COLO829 (cell line): ENCODE results near the gene SLC38A4.
"Not testable (repeated sequence)": the region's sequence is repeated elsewhere in the genome, so short reads cannot be mapped to it uniquely, and the experiment has no call there.

ENCODE experiments used
- DNase-seq: peaks from one replicate; pipeline ENCODE4 v3.0.0; 2012; ENCODE audit warnings: low spot score

The SLC38A4 gene

GRCh38 chr12:46825591-46826414, at the start of gene SLC38A4:
TSS of gene SLC38A4 (minus strand) at chr12:46825997. CDS start at chr12:46793071, 32,926 bp downstream.
- DNase-seq = no peak

GRCh38 chr12:46875095-46875494, 49.3 kb upstream of the SLC38A4 start:
- DNase-seq = no peak

DNA sequence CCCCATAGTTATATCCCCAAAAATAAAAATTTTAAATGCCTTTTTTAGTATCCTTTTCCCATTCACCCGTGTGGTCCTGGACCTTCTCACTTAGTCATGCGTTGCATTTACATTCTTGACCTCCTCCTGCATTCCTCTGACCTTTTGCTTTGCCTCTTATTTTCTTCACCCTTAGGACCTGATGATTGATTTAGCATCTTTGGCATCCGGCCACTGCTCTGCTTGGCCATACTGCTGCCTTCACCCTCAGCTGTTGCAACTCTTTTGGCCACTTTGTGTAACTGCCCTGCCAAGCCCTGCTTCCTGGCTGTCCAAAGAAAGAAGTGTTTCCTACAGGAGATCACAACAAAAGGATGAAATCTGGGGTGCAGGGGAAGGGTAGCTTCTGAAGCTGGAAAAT, 48.8 kb upstream of the SLC38A4 start:
- DNase-seq = no peak

- DNase-seq = no peak
These were observed 46.3 kb upstream of the SLC38A4 start for GRCh38 chr12:46872135-46872534.

DNA sequence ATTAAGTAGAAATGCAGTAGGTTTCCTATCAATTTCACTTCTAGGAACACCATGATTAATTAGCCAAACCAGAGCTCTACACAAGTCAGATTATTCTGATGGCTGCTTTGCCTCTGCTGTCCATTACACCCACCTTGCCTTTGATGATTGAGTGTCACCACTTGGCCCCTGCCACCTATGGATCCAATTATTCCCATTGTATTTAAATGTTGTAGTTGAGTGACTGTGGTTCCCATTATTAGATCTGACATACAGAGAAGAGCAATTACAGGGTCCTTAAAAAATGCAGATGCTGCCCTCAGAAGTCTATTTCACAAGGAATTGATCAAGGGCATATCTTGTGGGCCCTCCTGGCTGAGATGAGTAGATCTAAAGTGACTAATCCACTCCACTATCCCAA, 39.5 kb upstream of the SLC38A4 start:
- DNase-seq = no peak

DNA sequence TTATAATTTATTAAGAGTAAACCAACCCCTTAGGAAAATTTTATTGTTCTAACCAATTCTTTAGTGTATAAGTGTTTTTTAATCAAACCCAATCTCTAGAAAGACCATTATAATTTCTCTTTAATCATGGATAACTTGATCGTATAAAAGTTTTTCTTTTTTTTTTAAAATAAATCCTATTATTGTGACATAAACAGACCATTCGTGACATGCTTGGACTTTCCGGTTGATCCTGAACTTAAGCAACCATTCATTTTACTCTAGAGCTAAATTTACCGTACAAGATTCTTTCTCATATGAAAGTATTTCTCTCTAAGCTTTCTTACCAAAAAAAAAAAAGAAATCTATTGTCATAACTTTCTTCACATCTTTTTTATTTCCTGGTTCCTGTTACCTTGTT, 32.6 kb upstream of the SLC38A4 start:
- DNase-seq = no peak

GRCh38 chr12:46857486-46857885, 31.7 kb upstream of the SLC38A4 start:
- DNase-seq = no peak

- no peak for DNase-seq
These were observed 30.0 kb upstream of the SLC38A4 start for GRCh38 chr12:46855760-46856159.

- not testable (repeated sequence) for DNase-seq
These were observed 28.4 kb upstream of the SLC38A4 start for GRCh38 chr12:46854188-46854587.

DNA sequence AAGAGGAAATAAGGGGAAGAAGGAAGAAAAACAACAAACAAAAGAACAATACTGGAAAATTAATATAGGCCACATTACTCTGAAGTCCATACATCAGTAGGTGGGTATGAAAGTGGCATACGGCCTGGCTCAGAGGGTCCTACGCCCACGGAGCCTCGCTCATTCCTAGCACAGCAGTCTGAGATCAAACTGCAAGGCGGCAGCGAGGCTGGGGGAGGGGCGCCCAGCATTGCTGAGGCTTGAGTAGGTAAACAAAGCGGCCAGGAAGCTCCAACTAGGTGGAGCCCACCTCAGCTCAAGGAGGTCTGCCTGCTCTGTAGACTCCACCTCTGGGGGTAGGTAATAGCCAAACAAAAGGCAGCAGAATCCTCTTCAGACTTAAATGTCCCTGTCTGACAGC, 23.0 kb upstream of the SLC38A4 start:
- DNase-seq = not testable (repeated sequence)

GRCh38 chr12:46847001-46847400, 21.2 kb upstream of the SLC38A4 start:
- DNase-seq = no peak

DNA sequence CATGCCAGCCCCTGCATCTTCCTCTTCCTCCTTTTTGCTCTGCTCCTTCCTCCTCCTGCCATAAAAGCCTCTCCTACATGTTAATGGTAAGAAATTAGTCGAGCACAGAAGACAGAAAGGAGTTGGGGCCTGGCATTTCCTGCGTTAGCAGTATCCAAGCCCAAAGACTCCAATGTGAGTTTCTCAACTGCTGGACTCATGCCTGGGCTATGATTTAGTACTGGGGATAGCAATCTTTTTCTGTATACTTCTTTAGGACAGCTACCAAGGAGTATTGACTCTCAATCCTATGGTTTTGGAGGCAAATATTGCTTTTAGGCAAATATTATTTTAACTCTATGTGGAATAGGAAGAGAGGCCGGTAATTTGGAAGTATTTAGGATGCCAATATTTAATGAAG, 18.0 kb upstream of the SLC38A4 start:
- no peak for DNase-seq

DNA sequence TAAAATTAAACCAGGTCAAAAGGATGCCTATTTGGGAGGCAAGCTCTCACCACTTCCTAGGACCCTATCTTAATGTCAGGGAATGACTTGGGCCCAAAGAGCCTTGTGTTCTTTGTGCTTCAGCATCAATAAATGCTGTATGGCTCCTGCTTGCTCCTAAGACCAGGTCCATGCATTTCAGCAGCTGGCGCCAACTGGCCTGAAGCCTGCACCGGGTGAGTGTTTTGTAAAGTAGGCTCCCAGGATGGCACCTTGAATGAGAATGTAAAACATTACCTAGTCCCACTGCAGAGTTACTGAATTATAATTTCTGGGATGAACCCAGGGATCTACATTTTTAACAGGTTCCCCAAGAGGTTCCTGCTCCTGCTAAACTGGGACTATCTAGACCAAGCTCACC, 16.1 kb upstream of the SLC38A4 start:
- no peak for DNase-seq

DNA sequence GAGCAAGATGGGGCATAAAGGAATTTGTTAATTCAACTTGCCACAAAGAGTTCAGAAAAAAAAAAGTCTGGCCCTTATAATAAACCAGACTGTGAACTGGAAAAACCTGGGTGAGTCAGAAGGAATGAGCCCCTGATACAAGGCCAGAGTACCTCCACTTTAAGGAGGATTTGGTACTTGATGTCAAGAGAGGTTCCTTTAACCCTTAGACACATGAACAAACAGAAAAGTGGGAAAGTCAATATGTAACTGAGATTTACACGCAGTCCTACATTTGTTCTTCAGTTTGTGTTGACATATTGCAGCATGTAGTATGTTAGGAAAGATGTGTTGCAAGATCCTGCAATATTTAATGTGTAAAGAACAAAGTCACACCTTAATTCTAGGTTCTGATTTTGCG, 14.2 kb upstream of the SLC38A4 start:
- DNase-seq = no peak

GRCh38 chr12:46839232-46839631, 13.4 kb upstream of the SLC38A4 start:
- no peak for DNase-seq

DNA sequence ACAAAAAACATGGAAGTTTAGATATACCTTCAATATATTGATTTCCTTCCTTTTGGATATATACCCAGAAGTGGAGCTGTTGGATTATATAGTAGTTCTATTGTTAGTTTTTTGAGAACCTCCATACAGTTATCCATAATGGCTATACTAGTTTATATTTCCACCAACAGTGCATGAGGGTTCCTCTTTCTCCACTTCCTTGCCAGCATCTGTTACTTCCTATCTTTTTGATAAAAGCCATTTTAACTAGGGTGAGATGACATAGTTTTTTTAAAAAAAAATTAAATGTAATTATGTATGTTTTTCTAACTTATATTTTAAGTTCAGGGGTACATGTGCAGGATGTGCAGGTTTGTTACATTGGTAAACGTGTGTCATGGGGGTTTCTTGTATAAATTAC, 10.0 kb upstream of the SLC38A4 start:
- DNase-seq = no peak

DNA sequence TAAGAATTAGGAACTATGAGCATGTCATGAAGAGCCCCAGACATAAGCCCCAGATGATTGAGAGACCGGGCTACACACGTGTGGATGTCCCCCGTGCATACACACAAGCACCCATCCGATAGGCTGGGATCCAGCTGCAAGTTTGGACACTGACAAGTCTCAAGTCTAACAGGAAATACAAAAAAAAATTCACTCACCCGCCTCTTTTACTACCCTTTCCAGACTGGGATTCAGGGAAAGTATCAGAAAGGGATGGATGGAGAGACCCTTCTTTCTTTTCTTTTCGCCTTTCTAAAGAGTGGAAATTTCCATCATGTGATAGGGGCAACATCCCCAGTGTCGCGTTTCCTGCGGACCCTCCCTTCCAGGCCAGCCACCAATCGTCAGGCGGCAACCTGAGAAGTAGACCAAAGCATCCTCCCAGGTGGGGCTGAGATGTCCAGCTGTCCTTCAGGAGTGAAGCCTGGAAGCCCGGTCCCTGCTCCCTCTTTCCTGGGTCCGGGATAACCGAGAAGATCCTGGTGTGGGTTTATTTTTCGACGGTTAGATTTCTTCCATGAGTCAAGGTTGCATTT, 6.4 kb upstream of the SLC38A4 start:
- no peak for DNase-seq

- no peak for DNase-seq
These were observed 5.7 kb upstream of the SLC38A4 start for GRCh38 chr12:46831335-46832129.

DNA sequence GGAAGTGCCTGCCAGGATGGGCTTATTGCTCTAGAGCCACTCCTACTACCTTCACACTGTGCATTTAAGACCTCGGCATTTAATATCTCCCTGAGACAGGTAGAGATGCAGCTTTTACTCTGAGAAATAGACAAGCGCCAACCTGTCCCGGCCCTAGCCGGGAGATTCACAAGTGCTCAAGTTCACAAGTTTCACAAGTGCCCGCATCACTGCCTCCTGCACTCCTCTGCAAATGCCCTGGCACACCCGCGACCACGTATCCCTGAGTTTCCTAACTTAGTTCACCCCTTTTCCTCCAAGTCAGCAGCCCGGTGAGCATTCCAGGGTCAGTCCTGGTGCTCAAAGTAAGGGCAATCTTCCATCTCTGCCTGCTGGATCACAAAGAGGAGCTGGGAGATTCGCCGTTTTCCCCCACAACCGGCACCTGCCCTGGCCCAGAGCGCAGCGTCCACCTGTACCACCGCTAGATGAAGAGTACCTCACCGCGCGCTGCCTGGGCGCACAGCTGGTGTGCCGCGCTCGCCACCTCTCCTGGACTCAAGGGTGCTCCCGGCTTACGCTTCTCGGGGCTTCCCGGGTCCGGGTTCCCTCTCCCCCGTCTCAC, 5.0 kb upstream of the SLC38A4 start:
- no peak for DNase-seq

GRCh38 chr12:46824709-46825108, 1.1 kb downstream of the SLC38A4 start:
- DNase-seq = no peak

DNA sequence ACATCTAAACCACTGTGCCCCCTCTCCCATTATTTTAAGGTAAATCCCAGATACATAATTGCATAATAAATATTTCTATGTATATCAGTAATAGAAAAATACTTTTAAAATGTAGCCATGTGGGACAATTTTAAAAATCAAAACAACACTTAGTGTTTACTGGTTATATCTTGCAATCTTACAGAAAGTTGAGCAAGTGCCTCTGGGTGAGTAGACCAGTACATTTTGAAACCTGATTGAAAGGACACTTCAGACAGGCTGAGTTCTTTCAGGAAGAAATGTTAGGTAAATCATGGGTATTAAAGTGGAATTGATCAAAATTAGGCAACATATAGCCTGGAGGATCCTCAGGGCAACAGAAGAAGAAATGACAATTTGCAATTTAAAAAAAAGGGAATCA, 7.2 kb downstream of the SLC38A4 start:
- no peak for DNase-seq

- no peak for DNase-seq
These were observed 10.0 kb downstream of the SLC38A4 start for GRCh38 chr12:46815809-46816208.

DNA sequence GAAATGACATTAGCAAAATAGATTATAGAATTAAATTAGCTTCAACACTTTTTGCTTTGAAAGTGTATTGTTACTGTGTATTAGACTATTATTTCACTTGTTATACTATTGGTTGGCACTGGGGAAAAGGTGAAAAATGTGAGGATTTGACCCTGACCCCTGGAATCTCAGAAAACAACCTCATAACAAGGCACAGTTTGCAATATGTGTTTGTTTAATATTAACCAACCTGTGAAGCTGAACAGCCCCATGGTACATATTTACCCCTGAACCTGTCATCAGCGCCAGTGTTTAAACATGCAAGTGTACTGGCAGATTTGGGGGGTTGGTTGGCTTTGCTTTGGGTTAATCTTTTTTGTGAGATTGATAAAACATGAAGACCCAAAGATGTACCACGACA, 11.7 kb downstream of the SLC38A4 start:
- DNase-seq = no peak
